ENCODE results near the gene ERCC6L2.

Gene ERCC6L2

GRCh38 chr9:95835393-95835792, 40.1 kb upstream of the ERCC6L2 start:
- H3K9me3 ChIP-seq (ENCODE audit: control insufficient read depth, insufficient read depth, low read length) = no peaks in the 10 kb centered on the region
- no peaks in the 10 kb centered on the region for H3K9me2 ChIP-seq (replicated peaks; ENCODE audit: control insufficient read depth, low read length)
- no peak overlapping the region for H3K27ac ChIP-seq (ENCODE audit: low read depth, low read length)
- no peaks in the 10 kb centered on the region for H3F3A ChIP-seq (ENCODE audit: control insufficient read depth, insufficient read depth)
- no peaks in the 10 kb centered on the region for H3K4me1 ChIP-seq (ENCODE audit: control insufficient read depth, low read length)
- H4K20me1 ChIP-seq (ENCODE audit: control insufficient read depth, insufficient read depth, low read depth, low read length) = no peaks in the 10 kb centered on the region
- no peaks in the 10 kb centered on the region for H3K27me3 ChIP-seq (ENCODE audit: control insufficient read depth, low read length)
- TF ChIP-seq CTCF (IDR thresholded peaks at IDR 0.05; ENCODE audit: low read depth, low read length, poor library complexity, severe bottlenecking) (no peak), EZH2phosphoT487 (IDR thresholded peaks at IDR 0.05; ENCODE audit: borderline replicate concordance, low read length) (no peak)
- no peak overlapping the region for H3K4me2 ChIP-seq (ENCODE audit: low read length)
- no peak overlapping the region for H3K4me3 ChIP-seq (ENCODE audit: low read length)
- no peaks in the 10 kb centered on the region for H3K36me3 ChIP-seq (ENCODE audit: control insufficient read depth, low read length)
- H3K79me2 ChIP-seq (ENCODE audit: control insufficient read depth, low read length) = no peaks in the 10 kb centered on the region

- H3K4me3 ChIP-seq (ENCODE audit: low read length) = no peak overlapping the region
These were observed 39.4 kb upstream of the ERCC6L2 start for GRCh38 chr9:95836072-95836471.

GRCh38 chr9:95839012-95839411, 36.5 kb upstream of the ERCC6L2 start:
- H3K36me3 ChIP-seq (ENCODE audit: control insufficient read depth, low read length) = no peaks in the 10 kb centered on the region
- H3K4me3 ChIP-seq (ENCODE audit: low read length) = no peak overlapping the region
- H3K9me2 ChIP-seq (replicated peaks; ENCODE audit: control insufficient read depth, low read length) = no peaks in the 10 kb centered on the region
- no peak for TF ChIP-seq CTCF (IDR thresholded peaks at IDR 0.05; ENCODE audit: low read depth, low read length, poor library complexity, severe bottlenecking)
- TF ChIP-seq EZH2phosphoT487 (IDR thresholded peaks at IDR 0.05; ENCODE audit: borderline replicate concordance, low read length) = no peak
- H3F3A ChIP-seq (ENCODE audit: control insufficient read depth, insufficient read depth) = no peaks in the 10 kb centered on the region
- no peak overlapping the region for H3K27ac ChIP-seq (ENCODE audit: low read depth, low read length)
- no peaks in the 10 kb centered on the region for H3K4me1 ChIP-seq (ENCODE audit: control insufficient read depth, low read length)
- no peak overlapping the region for H3K4me2 ChIP-seq (ENCODE audit: low read length)
- no peaks in the 10 kb centered on the region for H4K20me1 ChIP-seq (ENCODE audit: control insufficient read depth, insufficient read depth, low read depth, low read length)
- no peaks in the 10 kb centered on the region for H3K79me2 ChIP-seq (ENCODE audit: control insufficient read depth, low read length)
- H3K9me3 ChIP-seq (ENCODE audit: control insufficient read depth, insufficient read depth, low read length) = no peaks in the 10 kb centered on the region
- H3K27me3 ChIP-seq (ENCODE audit: control insufficient read depth, low read length) = no peaks in the 10 kb centered on the region

More at GRCh38 chr9:95836072-95836471, 39.4 kb upstream of the ERCC6L2 start:
- Histone ChIP-seq H3K27ac (ENCODE audit: low read depth, low read length) (no peak overlapping the region), H3F3A (ENCODE audit: control insufficient read depth, insufficient read depth) (no peaks in the 10 kb centered on the region), H3K79me2 (ENCODE audit: control insufficient read depth, low read length) (no peaks in the 10 kb centered on the region), H4K20me1 (ENCODE audit: control insufficient read depth, insufficient read depth, low read depth, low read length) (no peaks in the 10 kb centered on the region), H3K4me1 (ENCODE audit: control insufficient read depth, low read length) (no peaks in the 10 kb centered on the region), H3K9me3 (ENCODE audit: control insufficient read depth, insufficient read depth, low read length) (no peaks in the 10 kb centered on the region), H3K27me3 (ENCODE audit: control insufficient read depth, low read length) (no peaks in the 10 kb centered on the region), H3K36me3 (ENCODE audit: control insufficient read depth, low read length) (no peaks in the 10 kb centered on the region), H3K9me2 (replicated peaks; ENCODE audit: control insufficient read depth, low read length) (no peaks in the 10 kb centered on the region), H3K4me2 (ENCODE audit: low read length) (no peak overlapping the region)
- no peak for TF ChIP-seq CTCF (IDR thresholded peaks at IDR 0.05; ENCODE audit: low read depth, low read length, poor library complexity, severe bottlenecking)
- TF ChIP-seq EZH2phosphoT487 (IDR thresholded peaks at IDR 0.05; ENCODE audit: borderline replicate concordance, low read length) = no peak

- Histone ChIP-seq H3K9me2 (replicated peaks; ENCODE audit: control insufficient read depth, low read length) (no peaks in the 10 kb centered on the region), H4K20me1 (ENCODE audit: control insufficient read depth, insufficient read depth, low read depth, low read length) (no peaks in the 10 kb centered on the region), H3K4me2 (ENCODE audit: low read length) (no peak overlapping the region), H3K9me3 (ENCODE audit: control insufficient read depth, insufficient read depth, low read length) (no peaks in the 10 kb centered on the region), H3K27ac (ENCODE audit: low read depth, low read length) (no peak overlapping the region), H3K4me1 (ENCODE audit: control insufficient read depth, low read length) (no peaks in the 10 kb centered on the region), H3F3A (ENCODE audit: control insufficient read depth, insufficient read depth) (no peaks in the 10 kb centered on the region), H3K4me3 (ENCODE audit: low read length) (no peak overlapping the region), H3K27me3 (ENCODE audit: control insufficient read depth, low read length) (no peaks in the 10 kb centered on the region), H3K36me3 (ENCODE audit: control insufficient read depth, low read length) (no peaks in the 10 kb centered on the region), H3K79me2 (ENCODE audit: control insufficient read depth, low read length) (no peaks in the 10 kb centered on the region)
- TF ChIP-seq CTCF (IDR thresholded peaks at IDR 0.05; ENCODE audit: low read depth, low read length, poor library complexity, severe bottlenecking) (no peak), EZH2phosphoT487 (IDR thresholded peaks at IDR 0.05; ENCODE audit: borderline replicate concordance, low read length) (no peak)
These were observed 35.4 kb upstream of the ERCC6L2 start for GRCh38 chr9:95840074-95840473.

All from DOHH2 (cell line).